ENCODE measurements around the gene ZNF438.

ZNF438 gene

GRCh38 chr10:30833628-30833970, 198.1 kb downstream of the ZNF438 start:
- H3K4me3 ChIP-seq (replicated peaks; ENCODE audit: low read depth, low read length), result no peak overlapping the region
- DNase-seq (ENCODE audit: extremely low read depth, low read depth), result no peak
- TF ChIP-seq CTCF (IDR thresholded peaks at IDR 0.05; ENCODE audit: low read depth, low read length, missing control alignments), result no peak

GRCh38 chr10:30832749-30833627, 198.7 kb downstream of the ZNF438 start:
- H3K4me3 ChIP-seq (replicated peaks; ENCODE audit: low read depth, low read length), result no peak overlapping the region

GRCh38 chr10:30832001-30832748, 199.5 kb downstream of the ZNF438 start:
- DNase-seq (ENCODE audit: extremely low read depth, low read depth), result no peak
- no peak for TF ChIP-seq CTCF (IDR thresholded peaks at IDR 0.05; ENCODE audit: low read depth, low read length, missing control alignments)
- H3K4me3 ChIP-seq (replicated peaks; ENCODE audit: low read depth, low read length), result no peak overlapping the region

More at GRCh38 chr10:30832749-30833627, 198.7 kb downstream of the ZNF438 start:
- DNase-seq (ENCODE audit: extremely low read depth, low read depth), result no peak
- TF ChIP-seq CTCF (IDR thresholded peaks at IDR 0.05; ENCODE audit: low read depth, low read length, missing control alignments), result no peak

- TF ChIP-seq CTCF (IDR thresholded peaks at IDR 0.05; ENCODE audit: low read depth, low read length, missing control alignments), result no peak
- no peak overlapping the region for H3K4me3 ChIP-seq (replicated peaks; ENCODE audit: low read depth, low read length)
- no peak for DNase-seq (ENCODE audit: extremely low read depth, low read depth)
Observed at GRCh38 chr10:30831426-30831825, 200.2 kb downstream of the ZNF438 start.

GRCh38 chr10:30830315-30831230, 201.1 kb downstream of the ZNF438 start:
- DNase-seq (ENCODE audit: extremely low read depth, low read depth), result no peak
- no peak overlapping the region for H3K4me3 ChIP-seq (replicated peaks; ENCODE audit: low read depth, low read length)
- TF ChIP-seq CTCF (IDR thresholded peaks at IDR 0.05; ENCODE audit: low read depth, low read length, missing control alignments), result no peak

GRCh38 chr10:30829901-30830300, 201.8 kb downstream of the ZNF438 start:
- H3K4me3 ChIP-seq (replicated peaks; ENCODE audit: low read depth, low read length), result no peak overlapping the region
- peak; percentile 73 for DNase-seq (ENCODE audit: extremely low read depth, low read depth)
- TF ChIP-seq CTCF (IDR thresholded peaks at IDR 0.05; ENCODE audit: low read depth, low read length, missing control alignments), result no peak

Data from HFF-Myc (cell line).